Retinal pigment epithelial cell (primary cell): Measurements from ENCODE around the gene ZCWPW1.

Source experiments
- DNase-seq: peaks from one replicate; pipeline ENCODE4 v3.0.0-alpha.2; 2010; ENCODE audit warnings: low read depth
- H3K4me3 ChIP-seq: 2 replicates; pipeline ENCODE4 v1.5.1; 2011; ENCODE audit warnings: mild to moderate bottlenecking, low read length, control low read depth, moderate library complexity
- CTCF ChIP-seq: conservative IDR thresholded peaks from 2 replicates; pipeline ENCODE4 v1.5.1; 2011; ENCODE audit warnings: low read depth, low read length, control low read depth, inconsistent platforms

The ZCWPW1 gene

GRCh38 chr7:100472121-100472851 lies 43.8 kb upstream of the ZCWPW1 start:
- H3K4me3 ChIP-seq: no peak overlapping the region
- no peak for TF ChIP-seq CTCF

GRCh38 chr7:100471021-100471420 lies 42.5 kb upstream of the ZCWPW1 start:
- no peak for DNase-seq

More at GRCh38 chr7:100472121-100472851, 43.8 kb upstream of the ZCWPW1 start:
- DNase-seq: no peak

GRCh38 chr7:100469227-100470044 lies 40.9 kb upstream of the ZCWPW1 start:
- DNase-seq: no peak
- H3K4me3 ChIP-seq: no peak overlapping the region
- peak; percentile 96 for TF ChIP-seq CTCF

More at GRCh38 chr7:100471021-100471420, 42.5 kb upstream of the ZCWPW1 start:
- H3K4me3 ChIP-seq: no peak overlapping the region
- TF ChIP-seq CTCF: no peak

- no peak for DNase-seq
- no peak overlapping the region for H3K4me3 ChIP-seq
- no peak for TF ChIP-seq CTCF
These were observed 39.3 kb upstream of the ZCWPW1 start for GRCh38 chr7:100467638-100468373.

GRCh38 chr7:100466653-100467605 lies 38.4 kb upstream of the ZCWPW1 start:
- DNase-seq: no peak
- no peak for TF ChIP-seq CTCF
- H3K4me3 ChIP-seq: no peak overlapping the region

GRCh38 chr7:100465702-100466311 lies 37.3 kb upstream of the ZCWPW1 start:
- TF ChIP-seq CTCF: peak; percentile 74
- DNase-seq: no peak
- H3K4me3 ChIP-seq: no peak overlapping the region
